Measurements from ENCODE around the gene NTSR1.

Gene NTSR1

GRCh38 chr20:62723351-62723750 lies 14.7 kb downstream of the NTSR1 start:
- DNase-seq (ENCODE audit: low read depth, low spot score), result no peak
- no peak overlapping the region for H3K27ac ChIP-seq

- no peak overlapping the region for H3K27ac ChIP-seq
- DNase-seq (ENCODE audit: low read depth, low spot score), result no peak
These were observed 15.3 kb downstream of the NTSR1 start for GRCh38 chr20:62723768-62724450.

- H3K27ac ChIP-seq, result no peak overlapping the region
- DNase-seq (ENCODE audit: low read depth, low spot score), result no peak
These were observed 16.3 kb downstream of the NTSR1 start for GRCh38 chr20:62724692-62725595.

GRCh38 chr20:62725596-62726268 lies 17.1 kb downstream of the NTSR1 start:
- DNase-seq (ENCODE audit: low read depth, low spot score), result no peak
- H3K27ac ChIP-seq, result no peak overlapping the region

GRCh38 chr20:62726276-62726675 lies 17.6 kb downstream of the NTSR1 start:
- no peak for DNase-seq (ENCODE audit: low read depth, low spot score)
- no peak overlapping the region for H3K27ac ChIP-seq

- no peak for DNase-seq (ENCODE audit: low read depth, low spot score)
- H3K27ac ChIP-seq, result no peak overlapping the region
These were observed 18.3 kb downstream of the NTSR1 start for GRCh38 chr20:62726716-62727583.

GRCh38 chr20:62727584-62728027 lies 19.0 kb downstream of the NTSR1 start:
- H3K27ac ChIP-seq, result no peak overlapping the region
- no peak for DNase-seq (ENCODE audit: low read depth, low spot score)

GRCh38 chr20:62728028-62728780 lies 19.6 kb downstream of the NTSR1 start:
- no peak overlapping the region for H3K27ac ChIP-seq
- no peak for DNase-seq (ENCODE audit: low read depth, low spot score)

GRCh38 chr20:62728781-62729300 lies 20.2 kb downstream of the NTSR1 start:
- H3K27ac ChIP-seq, result no peak overlapping the region
- no peak for DNase-seq (ENCODE audit: low read depth, low spot score)

- DNase-seq (ENCODE audit: low read depth, low spot score), result no peak
- no peak overlapping the region for H3K27ac ChIP-seq
These were observed 21.8 kb downstream of the NTSR1 start for GRCh38 chr20:62730481-62730880.

- H3K27ac ChIP-seq, result no peak overlapping the region
These were observed 23.6 kb downstream of the NTSR1 start for GRCh38 chr20:62732031-62732760.

GRCh38 chr20:62732842-62733525 lies 24.3 kb downstream of the NTSR1 start:
- DNase-seq (ENCODE audit: low read depth, low spot score), result no peak
- H3K27ac ChIP-seq, result no peak overlapping the region

More at GRCh38 chr20:62732031-62732760, 23.6 kb downstream of the NTSR1 start:
- no peak for DNase-seq (ENCODE audit: low read depth, low spot score)

- H3K27ac ChIP-seq, result no peak overlapping the region
- no peak for DNase-seq (ENCODE audit: low read depth, low spot score)
These were observed 24.8 kb downstream of the NTSR1 start for GRCh38 chr20:62733526-62733842.

GRCh38 chr20:62733891-62734290 lies 25.3 kb downstream of the NTSR1 start:
- DNase-seq (ENCODE audit: low read depth, low spot score), result no peak
- H3K27ac ChIP-seq, result no peak overlapping the region

GRCh38 chr20:62734326-62734725 lies 25.7 kb downstream of the NTSR1 start:
- no peak overlapping the region for H3K27ac ChIP-seq
- no peak for DNase-seq (ENCODE audit: low read depth, low spot score)

GRCh38 chr20:62734881-62735280 lies 26.2 kb downstream of the NTSR1 start:
- H3K27ac ChIP-seq, result no peak overlapping the region
- DNase-seq (ENCODE audit: low read depth, low spot score), result no peak

- no peak overlapping the region for H3K27ac ChIP-seq
- no peak for DNase-seq (ENCODE audit: low read depth, low spot score)
These were observed 26.7 kb downstream of the NTSR1 start for GRCh38 chr20:62735331-62735821.

GRCh38 chr20:62736026-62736406 lies 27.4 kb downstream of the NTSR1 start:
- no peak for DNase-seq (ENCODE audit: low read depth, low spot score)
- H3K27ac ChIP-seq, result no peak overlapping the region

All from epithelial cell of prostate (primary cell).